HL-60 (cell line): ENCODE measurements around the gene TMEM242.

Source experiments
- GABPA ChIP-seq: IDR thresholded peaks from 2 replicates; pipeline ENCODE4 v1.6.1; 2012; ENCODE audit warnings: low read depth
- POLR2AphosphoS5 ChIP-seq: IDR thresholded peaks from 2 replicates; pipeline ENCODE4 v1.6.1; 2012; ENCODE audit warnings: low read depth
- SPI1 ChIP-seq: IDR thresholded peaks from 2 replicates; pipeline ENCODE4 v1.6.1; 2012; ENCODE audit warnings: low read depth, mild to moderate bottlenecking, borderline replicate concordance
- TF ChIP-seq, protein P1 (sequence below): IDR thresholded peaks from one replicate; pipeline ENCODE4 v1.5.1; 2011; ENCODE audit warnings: low read length, control low read depth, inconsistent platforms; ENCODE audit not compliant: insufficient read depth
- TF ChIP-seq, protein P2 (sequence below): IDR thresholded peaks from 2 replicates; pipeline ENCODE4 v1.6.1; 2012; ENCODE audit warnings: low read depth; ENCODE audit not compliant: insufficient replicate concordance

DNA sequence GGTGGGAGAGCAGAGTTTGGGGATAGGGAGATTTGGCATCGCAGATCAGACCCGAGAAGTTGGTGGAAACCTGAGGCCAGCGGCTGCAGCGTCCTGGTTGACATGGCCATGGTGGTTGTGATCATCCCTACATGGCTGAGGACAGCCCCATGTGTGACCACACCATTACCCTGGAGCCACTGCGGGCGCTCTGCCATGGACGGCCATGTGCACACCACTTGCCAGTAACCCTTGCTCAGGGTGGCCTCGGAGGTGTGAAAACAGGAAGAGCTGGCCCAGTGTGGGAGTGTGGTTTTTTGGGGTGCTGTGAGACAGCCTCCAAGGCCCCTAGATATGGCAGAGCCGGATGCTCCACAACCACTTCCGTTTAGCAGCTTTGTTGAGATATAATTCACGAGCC, 64.4 kb downstream of the TMEM242 start:
- TF ChIP-seq, protein P1, sequence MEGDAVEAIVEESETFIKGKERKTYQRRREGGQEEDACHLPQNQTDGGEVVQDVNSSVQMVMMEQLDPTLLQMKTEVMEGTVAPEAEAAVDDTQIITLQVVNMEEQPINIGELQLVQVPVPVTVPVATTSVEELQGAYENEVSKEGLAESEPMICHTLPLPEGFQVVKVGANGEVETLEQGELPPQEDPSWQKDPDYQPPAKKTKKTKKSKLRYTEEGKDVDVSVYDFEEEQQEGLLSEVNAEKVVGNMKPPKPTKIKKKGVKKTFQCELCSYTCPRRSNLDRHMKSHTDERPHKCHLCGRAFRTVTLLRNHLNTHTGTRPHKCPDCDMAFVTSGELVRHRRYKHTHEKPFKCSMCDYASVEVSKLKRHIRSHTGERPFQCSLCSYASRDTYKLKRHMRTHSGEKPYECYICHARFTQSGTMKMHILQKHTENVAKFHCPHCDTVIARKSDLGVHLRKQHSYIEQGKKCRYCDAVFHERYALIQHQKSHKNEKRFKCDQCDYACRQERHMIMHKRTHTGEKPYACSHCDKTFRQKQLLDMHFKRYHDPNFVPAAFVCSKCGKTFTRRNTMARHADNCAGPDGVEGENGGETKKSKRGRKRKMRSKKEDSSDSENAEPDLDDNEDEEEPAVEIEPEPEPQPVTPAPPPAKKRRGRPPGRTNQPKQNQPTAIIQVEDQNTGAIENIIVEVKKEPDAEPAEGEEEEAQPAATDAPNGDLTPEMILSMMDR, result no peak
- TF ChIP-seq GABPA, result peak; percentile 12; the same call in 1 of the 2 replicates
- TF ChIP-seq POLR2AphosphoS5, result no peak
- peak; percentile 57; the same call in 1 of the 2 replicates for TF ChIP-seq SPI1
- TF ChIP-seq, protein P2, sequence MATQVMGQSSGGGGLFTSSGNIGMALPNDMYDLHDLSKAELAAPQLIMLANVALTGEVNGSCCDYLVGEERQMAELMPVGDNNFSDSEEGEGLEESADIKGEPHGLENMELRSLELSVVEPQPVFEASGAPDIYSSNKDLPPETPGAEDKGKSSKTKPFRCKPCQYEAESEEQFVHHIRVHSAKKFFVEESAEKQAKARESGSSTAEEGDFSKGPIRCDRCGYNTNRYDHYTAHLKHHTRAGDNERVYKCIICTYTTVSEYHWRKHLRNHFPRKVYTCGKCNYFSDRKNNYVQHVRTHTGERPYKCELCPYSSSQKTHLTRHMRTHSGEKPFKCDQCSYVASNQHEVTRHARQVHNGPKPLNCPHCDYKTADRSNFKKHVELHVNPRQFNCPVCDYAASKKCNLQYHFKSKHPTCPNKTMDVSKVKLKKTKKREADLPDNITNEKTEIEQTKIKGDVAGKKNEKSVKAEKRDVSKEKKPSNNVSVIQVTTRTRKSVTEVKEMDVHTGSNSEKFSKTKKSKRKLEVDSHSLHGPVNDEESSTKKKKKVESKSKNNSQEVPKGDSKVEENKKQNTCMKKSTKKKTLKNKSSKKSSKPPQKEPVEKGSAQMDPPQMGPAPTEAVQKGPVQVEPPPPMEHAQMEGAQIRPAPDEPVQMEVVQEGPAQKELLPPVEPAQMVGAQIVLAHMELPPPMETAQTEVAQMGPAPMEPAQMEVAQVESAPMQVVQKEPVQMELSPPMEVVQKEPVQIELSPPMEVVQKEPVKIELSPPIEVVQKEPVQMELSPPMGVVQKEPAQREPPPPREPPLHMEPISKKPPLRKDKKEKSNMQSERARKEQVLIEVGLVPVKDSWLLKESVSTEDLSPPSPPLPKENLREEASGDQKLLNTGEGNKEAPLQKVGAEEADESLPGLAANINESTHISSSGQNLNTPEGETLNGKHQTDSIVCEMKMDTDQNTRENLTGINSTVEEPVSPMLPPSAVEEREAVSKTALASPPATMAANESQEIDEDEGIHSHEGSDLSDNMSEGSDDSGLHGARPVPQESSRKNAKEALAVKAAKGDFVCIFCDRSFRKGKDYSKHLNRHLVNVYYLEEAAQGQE, result no peak
